HepG2 (cell line): ENCODE results near the gene JKAMP. TPM values are rescaled to one million over a fixed set of nuclear protein-coding genes. Genes with fewer than 3 reads are reported as not detected.

Experiments used
- CENPX ChIP-seq: sonication (generic); formaldehyde crosslinking; IDR thresholded peaks from 2 replicates; pipeline ENCODE4 v1.9.0; 2021; ENCODE audit warnings: mild to moderate bottlenecking, missing genetic modification reagents, moderate library complexity
- FOXM1 ChIP-seq: sonication (generic); formaldehyde crosslinking; IDR thresholded peaks from 2 replicates; pipeline ENCODE4 v1.5.0; 2020; ENCODE audit warnings: missing genetic modification reagents
- KAT7 ChIP-seq: IDR thresholded peaks from 2 replicates; pipeline ENCODE4 v1.6.1; 2018; ENCODE audit warnings: borderline replicate concordance, missing compliant biosample characterization
- MAFG ChIP-seq: sonication (generic); formaldehyde crosslinking; IDR thresholded peaks from 2 replicates; pipeline ENCODE4 v1.5.1; 2020; ENCODE audit warnings: mild to moderate bottlenecking, missing genetic modification reagents
- NBN ChIP-seq: fragments of 450-650 bp; conservative IDR thresholded peaks from 2 replicates; pipeline ENCODE4 v1.6.1; 2017
- NKX3-1 ChIP-seq: sonication (generic); formaldehyde crosslinking; IDR thresholded peaks from 2 replicates; pipeline ENCODE4 v1.5.0; 2020; ENCODE audit warnings: missing genetic modification reagents
- PAF1 ChIP-seq: IDR thresholded peaks from 2 replicates; pipeline ENCODE4 v1.6.1; 2016; ENCODE audit warnings: missing genetic modification reagents, missing compliant biosample characterization
- SMARCC2 ChIP-seq: fragments of 450-650 bp; IDR thresholded peaks from 2 replicates; pipeline ENCODE4 v1.6.1; 2017; ENCODE audit warnings: antibody characterized with exemption, mild to moderate bottlenecking
- SRSF4 ChIP-seq: fragments of 200-400 bp; formaldehyde crosslinking; IDR thresholded peaks from one replicate; pipeline ENCODE4 v1.6.1; 2018; ENCODE audit warnings: mild to moderate bottlenecking, low read depth, low read length, moderate library complexity; ENCODE audit not compliant: poor library complexity, severe bottlenecking
- ZBTB8A ChIP-seq: sonication (generic); formaldehyde crosslinking; IDR thresholded peaks from 2 replicates; pipeline ENCODE4 v1.4.0; 2020; ENCODE audit warnings: mild to moderate bottlenecking, low read depth, missing genetic modification reagents, borderline replicate concordance
- ZNF329 ChIP-seq: sonication (generic); formaldehyde crosslinking; IDR thresholded peaks from 2 replicates; pipeline ENCODE4 v1.9.0; 2021; ENCODE audit warnings: low read depth, mild to moderate bottlenecking, missing genetic modification reagents
- polyA plus RNA-seq, 8 experiments: library from polyadenylated mRNA; depleted of rRNA in 3 of 8; stranded (reverse) in 7 of 8; unstranded in 1 of 8; fragments of >200 nt; fragmentation: Illumina TruSeq in 4 of 8; extraction: Trizol in 4 of 8; gene quantifications; 2 replicates each; pipeline versions ENCODE4 v1.2.1 to v1.2.3, GENCODE V29; 2011 to 2016; ENCODE audit warnings: low read depth in 4 of 8, missing spikeins in 1 of 8, mixed read lengths in 1 of 8; ENCODE audit not compliant: insufficient read depth in 1 of 8
- total RNA-seq, 5 experiments: library from RNA; depleted of rRNA; stranded (reverse); fragments of >200 nt; fragmentation: Illumina TruSeq; extraction: Trizol; gene quantifications; 2 replicates each; pipeline ENCODE4 v1.2.3, GENCODE V29; 2016; ENCODE audit warnings: low read depth in 1 of 5
- TF ChIP-seq, protein P1 (sequence below): sonication (generic); formaldehyde crosslinking; IDR thresholded peaks from 2 replicates; pipeline ENCODE4 v1.4.0; 2020; ENCODE audit warnings: missing genetic modification reagents, mild to moderate bottlenecking, borderline replicate concordance
- TF ChIP-seq, protein P2 (sequence below): sonication (generic); formaldehyde crosslinking; IDR thresholded peaks from 2 replicates; pipeline ENCODE4 v1.5.1; 2020; ENCODE audit warnings: missing genetic modification reagents, mild to moderate bottlenecking, borderline replicate concordance
- TF ChIP-seq, protein P3 (sequence below): sonication (generic); formaldehyde crosslinking; IDR thresholded peaks from 2 replicates; pipeline ENCODE4 v1.5.1; 2020; ENCODE audit warnings: missing genetic modification reagents, mild to moderate bottlenecking, borderline replicate concordance
- TF ChIP-seq, protein P4 (sequence below): IDR thresholded peaks from 2 replicates; pipeline ENCODE4 v1.6.1; 2016; ENCODE audit warnings: mild to moderate bottlenecking, missing biosample characterization, missing genetic modification reagents
- TF ChIP-seq, protein P5 (sequence below): sonication (generic); formaldehyde crosslinking; IDR thresholded peaks from 2 replicates; pipeline ENCODE4 v1.4.0; 2020; ENCODE audit warnings: mild to moderate bottlenecking, missing genetic modification reagents
- TF ChIP-seq, protein P6 (sequence below): sonication (generic); formaldehyde crosslinking; IDR thresholded peaks from 2 replicates; pipeline ENCODE4 v1.4.0; 2020; ENCODE audit warnings: missing genetic modification reagents

JKAMP gene
- total and polyA plus RNA-seq, 2 of the 13 experiments (the other 11 are each of a cell fraction or from before 2014, with no cell fraction given): 56.4 to 135 TPM

DNA sequence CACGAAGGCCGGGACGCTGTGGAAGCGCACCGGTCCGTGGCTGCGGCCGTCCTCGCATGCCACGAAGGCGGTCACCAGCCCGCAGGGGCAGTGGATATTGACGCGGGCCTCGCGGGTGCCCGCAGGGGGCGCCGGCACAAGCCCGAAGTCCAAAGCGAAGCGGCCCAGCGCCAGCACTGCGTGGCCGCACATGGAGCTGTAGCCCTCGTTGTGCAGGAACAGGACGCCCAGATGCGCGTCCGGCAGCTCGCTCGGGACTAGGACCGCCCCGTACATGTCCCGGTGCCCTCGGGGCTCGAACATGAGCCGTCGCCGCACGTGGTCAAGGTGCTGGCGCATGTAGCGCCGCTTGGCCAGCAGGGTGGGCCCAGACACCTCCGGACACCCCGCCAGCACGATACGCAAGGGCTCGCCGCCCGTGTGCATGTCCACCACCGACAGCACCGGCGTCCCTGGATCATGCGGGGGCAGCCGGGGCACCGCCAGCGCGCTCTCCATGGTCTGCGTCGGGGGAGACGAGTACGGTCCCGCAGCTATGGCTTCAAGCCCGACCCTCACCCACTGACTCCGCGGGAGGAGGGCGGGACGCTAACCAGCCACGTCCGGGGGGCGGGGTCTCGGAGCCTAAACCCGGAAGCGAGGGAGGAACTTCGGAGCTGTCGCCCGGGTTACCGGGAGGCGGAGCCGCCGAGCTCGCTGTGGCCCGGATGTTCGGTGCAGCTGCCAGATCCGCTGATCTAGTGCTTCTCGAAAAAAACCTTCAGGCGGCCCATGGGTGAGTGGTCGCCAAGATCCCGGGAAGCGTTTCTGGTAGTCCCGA is at the start of gene JKAMP, which contains the start of gene L3HYPDH (continued):
- TF ChIP-seq, protein P1, sequence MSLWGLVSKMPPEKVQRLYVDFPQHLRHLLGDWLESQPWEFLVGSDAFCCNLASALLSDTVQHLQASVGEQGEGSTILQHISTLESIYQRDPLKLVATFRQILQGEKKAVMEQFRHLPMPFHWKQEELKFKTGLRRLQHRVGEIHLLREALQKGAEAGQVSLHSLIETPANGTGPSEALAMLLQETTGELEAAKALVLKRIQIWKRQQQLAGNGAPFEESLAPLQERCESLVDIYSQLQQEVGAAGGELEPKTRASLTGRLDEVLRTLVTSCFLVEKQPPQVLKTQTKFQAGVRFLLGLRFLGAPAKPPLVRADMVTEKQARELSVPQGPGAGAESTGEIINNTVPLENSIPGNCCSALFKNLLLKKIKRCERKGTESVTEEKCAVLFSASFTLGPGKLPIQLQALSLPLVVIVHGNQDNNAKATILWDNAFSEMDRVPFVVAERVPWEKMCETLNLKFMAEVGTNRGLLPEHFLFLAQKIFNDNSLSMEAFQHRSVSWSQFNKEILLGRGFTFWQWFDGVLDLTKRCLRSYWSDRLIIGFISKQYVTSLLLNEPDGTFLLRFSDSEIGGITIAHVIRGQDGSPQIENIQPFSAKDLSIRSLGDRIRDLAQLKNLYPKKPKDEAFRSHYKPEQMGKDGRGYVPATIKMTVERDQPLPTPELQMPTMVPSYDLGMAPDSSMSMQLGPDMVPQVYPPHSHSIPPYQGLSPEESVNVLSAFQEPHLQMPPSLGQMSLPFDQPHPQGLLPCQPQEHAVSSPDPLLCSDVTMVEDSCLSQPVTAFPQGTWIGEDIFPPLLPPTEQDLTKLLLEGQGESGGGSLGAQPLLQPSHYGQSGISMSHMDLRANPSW: no peak; the same call in 1 of the 2 replicates
- peak; percentile 63; the same call in 1 of the 2 replicates for TF ChIP-seq FOXM1
- TF ChIP-seq, protein P2, sequence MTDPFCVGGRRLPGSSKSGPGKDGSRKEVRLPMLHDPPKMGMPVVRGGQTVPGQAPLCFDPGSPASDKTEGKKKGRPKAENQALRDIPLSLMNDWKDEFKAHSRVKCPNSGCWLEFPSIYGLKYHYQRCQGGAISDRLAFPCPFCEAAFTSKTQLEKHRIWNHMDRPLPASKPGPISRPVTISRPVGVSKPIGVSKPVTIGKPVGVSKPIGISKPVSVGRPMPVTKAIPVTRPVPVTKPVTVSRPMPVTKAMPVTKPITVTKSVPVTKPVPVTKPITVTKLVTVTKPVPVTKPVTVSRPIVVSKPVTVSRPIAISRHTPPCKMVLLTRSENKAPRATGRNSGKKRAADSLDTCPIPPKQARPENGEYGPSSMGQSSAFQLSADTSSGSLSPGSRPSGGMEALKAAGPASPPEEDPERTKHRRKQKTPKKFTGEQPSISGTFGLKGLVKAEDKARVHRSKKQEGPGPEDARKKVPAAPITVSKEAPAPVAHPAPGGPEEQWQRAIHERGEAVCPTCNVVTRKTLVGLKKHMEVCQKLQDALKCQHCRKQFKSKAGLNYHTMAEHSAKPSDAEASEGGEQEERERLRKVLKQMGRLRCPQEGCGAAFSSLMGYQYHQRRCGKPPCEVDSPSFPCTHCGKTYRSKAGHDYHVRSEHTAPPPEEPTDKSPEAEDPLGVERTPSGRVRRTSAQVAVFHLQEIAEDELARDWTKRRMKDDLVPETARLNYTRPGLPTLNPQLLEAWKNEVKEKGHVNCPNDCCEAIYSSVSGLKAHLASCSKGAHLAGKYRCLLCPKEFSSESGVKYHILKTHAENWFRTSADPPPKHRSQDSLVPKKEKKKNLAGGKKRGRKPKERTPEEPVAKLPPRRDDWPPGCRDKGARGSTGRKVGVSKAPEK (CRISPR knock-in tag): 0 out of 2 replicates have a peak, but pooled peaks have one; percentile 47
- no peak for TF ChIP-seq SRSF4
- peak; percentile 99; the same call in 1 of the 2 replicates for TF ChIP-seq KAT7 (CRISPR knock-in tag)
- TF ChIP-seq, protein P3, sequence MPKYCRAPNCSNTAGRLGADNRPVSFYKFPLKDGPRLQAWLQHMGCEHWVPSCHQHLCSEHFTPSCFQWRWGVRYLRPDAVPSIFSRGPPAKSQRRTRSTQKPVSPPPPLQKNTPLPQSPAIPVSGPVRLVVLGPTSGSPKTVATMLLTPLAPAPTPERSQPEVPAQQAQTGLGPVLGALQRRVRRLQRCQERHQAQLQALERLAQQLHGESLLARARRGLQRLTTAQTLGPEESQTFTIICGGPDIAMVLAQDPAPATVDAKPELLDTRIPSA: peak; percentile 98; the same call in 1 of the 2 replicates
- TF ChIP-seq, protein P4, sequence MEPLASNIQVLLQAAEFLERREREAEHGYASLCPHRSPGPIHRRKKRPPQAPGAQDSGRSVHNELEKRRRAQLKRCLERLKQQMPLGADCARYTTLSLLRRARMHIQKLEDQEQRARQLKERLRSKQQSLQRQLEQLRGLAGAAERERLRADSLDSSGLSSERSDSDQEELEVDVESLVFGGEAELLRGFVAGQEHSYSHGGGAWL (CRISPR knock-in tag): peak; percentile 98
- TF ChIP-seq SMARCC2: no peak
- TF ChIP-seq MAFG (CRISPR knock-in tag): 0 out of 2 replicates have a peak, but pooled peaks have one; percentile 74
- TF ChIP-seq CENPX (CRISPR knock-in tag): no peak
- TF ChIP-seq, protein P5, sequence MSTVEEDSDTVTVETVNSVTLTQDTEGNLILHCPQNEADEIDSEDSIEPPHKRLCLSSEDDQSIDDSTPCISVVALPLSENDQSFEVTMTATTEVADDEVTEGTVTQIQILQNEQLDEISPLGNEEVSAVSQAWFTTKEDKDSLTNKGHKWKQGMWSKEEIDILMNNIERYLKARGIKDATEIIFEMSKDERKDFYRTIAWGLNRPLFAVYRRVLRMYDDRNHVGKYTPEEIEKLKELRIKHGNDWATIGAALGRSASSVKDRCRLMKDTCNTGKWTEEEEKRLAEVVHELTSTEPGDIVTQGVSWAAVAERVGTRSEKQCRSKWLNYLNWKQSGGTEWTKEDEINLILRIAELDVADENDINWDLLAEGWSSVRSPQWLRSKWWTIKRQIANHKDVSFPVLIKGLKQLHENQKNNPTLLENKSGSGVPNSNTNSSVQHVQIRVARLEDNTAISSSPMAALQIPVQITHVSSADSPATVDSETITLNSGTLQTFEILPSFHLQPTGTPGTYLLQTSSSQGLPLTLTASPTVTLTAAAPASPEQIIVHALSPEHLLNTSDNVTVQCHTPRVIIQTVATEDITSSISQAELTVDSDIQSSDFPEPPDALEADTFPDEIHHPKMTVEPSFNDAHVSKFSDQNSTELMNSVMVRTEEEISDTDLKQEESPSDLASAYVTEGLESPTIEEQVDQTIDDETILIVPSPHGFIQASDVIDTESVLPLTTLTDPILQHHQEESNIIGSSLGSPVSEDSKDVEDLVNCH (CRISPR knock-in tag): peak; percentile 97; the same call in 1 of the 2 replicates
- TF ChIP-seq NBN: no peak
- TF ChIP-seq ZBTB8A (CRISPR knock-in tag): peak; percentile 89
- TF ChIP-seq PAF1 (CRISPR knock-in tag): no peak
- peak; percentile 98 for TF ChIP-seq NKX3-1 (CRISPR knock-in tag)
- TF ChIP-seq, protein P6, sequence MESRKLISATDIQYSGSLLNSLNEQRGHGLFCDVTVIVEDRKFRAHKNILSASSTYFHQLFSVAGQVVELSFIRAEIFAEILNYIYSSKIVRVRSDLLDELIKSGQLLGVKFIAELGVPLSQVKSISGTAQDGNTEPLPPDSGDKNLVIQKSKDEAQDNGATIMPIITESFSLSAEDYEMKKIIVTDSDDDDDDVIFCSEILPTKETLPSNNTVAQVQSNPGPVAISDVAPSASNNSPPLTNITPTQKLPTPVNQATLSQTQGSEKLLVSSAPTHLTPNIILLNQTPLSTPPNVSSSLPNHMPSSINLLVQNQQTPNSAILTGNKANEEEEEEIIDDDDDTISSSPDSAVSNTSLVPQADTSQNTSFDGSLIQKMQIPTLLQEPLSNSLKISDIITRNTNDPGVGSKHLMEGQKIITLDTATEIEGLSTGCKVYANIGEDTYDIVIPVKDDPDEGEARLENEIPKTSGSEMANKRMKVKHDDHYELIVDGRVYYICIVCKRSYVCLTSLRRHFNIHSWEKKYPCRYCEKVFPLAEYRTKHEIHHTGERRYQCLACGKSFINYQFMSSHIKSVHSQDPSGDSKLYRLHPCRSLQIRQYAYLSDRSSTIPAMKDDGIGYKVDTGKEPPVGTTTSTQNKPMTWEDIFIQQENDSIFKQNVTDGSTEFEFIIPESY (CRISPR knock-in tag): no peak
- TF ChIP-seq ZNF329 (CRISPR knock-in tag): peak; percentile 90
